ENCODE results near the gene MAD2L1BP. TPM values are rescaled to one million over a fixed set of nuclear protein-coding genes. Genes with fewer than 3 reads are reported as not detected.

The MAD2L1BP gene, protein sequence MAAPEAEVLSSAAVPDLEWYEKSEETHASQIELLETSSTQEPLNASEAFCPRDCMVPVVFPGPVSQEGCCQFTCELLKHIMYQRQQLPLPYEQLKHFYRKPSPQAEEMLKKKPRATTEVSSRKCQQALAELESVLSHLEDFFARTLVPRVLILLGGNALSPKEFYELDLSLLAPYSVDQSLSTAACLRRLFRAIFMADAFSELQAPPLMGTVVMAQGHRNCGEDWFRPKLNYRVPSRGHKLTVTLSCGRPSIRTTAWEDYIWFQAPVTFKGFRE
- total RNA-seq = 10 to 100 TPM; 84.3 to 98.2 TPM

DNA sequence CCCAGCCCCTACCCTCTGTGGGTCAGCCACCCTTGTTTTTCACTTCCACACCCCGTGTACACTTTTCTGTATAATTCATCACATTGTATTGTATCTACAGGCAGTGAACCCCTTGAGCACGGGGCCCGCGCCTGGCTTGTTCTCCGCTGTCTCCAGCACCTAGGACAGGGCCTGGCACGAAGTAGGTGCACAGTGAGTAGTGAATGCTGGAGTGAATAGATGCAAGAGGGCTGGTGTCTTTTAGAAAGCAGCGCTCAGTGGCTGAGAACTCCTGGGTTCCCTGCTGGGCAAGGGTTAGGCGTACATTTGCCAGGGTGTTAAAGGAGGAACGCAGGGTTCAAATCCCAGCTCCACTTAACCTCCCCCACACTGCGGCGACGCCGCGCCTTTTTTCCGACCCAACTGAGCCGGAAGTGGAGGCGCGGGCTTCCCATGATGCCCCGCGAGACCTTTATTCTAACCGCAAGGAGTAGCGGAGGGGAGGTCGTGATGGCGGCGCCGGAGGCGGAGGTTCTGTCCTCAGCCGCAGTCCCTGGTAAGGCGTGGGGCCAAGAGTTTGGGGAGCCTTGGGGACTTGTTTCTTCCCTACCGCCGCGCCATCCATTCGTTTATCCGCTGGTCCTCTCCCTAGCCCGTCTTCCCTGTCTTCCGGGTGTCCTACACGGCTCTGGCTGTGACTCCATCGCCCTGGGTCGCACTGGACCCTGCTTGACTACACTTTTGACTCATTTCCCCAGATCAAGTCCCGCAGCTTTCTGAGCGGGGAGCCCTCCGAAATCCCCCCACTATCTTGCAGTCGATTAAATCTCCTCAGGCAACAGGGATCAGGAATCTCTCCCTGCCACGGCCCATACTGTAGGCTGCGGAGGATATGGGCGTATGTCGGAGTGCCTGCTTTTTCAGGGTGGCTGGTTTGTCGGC is at the start of gene MAD2L1BP:
MAD2L1BP (plus strand) TSS at position 454 of the 921 bp plus-strand sequence; CDS start at position 490, 36 bp downstream.

DNA sequence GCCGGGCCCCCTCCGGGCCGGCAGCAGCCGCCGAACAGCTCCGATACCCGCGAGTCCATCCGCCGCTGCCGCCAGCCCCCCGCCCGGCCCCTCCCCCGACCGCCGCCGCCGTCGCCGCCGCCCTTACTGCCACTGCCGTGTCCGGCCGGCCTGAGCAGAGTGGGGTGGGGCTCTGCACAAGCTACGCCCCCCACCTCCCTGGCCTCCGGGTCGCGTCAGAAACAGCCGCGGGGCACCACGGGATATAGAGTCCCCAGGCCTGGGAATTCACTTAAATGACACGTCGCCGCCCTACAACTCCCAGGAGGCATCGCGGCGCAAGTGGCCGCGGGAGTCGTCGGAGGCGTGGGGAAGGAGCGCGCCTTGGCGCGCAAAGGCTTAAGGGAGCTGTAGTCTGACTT is 6.5 kb upstream of the MAD2L1BP start, which contains the start of gene GTPBP2:
GTPBP2 (minus strand) TSS at position 161 of the 401 bp plus-strand sequence; CDS start at position 59, 102 bp downstream.

DNA sequence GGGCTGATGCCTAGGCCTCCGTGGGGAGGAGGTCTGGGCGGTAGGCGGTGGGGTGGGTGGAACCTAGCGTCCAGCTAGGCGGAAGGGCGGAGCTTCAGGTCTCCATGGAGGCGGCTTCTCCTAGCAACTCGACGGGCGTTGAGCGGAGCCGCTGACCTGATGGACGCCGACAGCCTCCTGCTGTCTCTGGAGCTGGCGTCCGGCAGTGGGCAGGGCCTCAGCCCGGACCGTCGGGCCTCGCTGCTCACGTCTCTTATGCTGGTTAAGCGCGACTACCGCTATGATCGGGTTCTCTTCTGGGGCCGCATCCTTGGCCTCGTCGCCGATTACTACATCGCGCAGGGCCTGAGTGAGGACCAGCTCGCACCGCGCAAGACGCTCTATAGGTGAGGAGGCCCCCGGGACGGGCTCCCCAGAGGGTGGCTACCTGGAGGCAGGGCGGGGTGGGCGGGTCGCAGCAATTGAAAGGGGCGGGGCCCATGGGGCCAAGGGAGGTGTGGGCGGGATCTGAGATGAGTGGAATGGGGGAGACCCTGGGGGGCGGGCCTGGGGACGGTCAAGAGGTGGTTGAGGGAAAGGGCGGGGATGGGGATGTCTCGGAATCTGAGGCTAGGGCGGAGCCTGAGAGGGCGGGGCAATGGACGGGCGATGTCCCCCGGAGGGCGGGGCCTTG is 9.4 kb downstream of the MAD2L1BP start, which contains the start of gene RSPH9:
RSPH9 (plus strand) TSS at position 97 of the 673 bp plus-strand sequence; CDS start at position 160, 63 bp downstream.

DNA sequence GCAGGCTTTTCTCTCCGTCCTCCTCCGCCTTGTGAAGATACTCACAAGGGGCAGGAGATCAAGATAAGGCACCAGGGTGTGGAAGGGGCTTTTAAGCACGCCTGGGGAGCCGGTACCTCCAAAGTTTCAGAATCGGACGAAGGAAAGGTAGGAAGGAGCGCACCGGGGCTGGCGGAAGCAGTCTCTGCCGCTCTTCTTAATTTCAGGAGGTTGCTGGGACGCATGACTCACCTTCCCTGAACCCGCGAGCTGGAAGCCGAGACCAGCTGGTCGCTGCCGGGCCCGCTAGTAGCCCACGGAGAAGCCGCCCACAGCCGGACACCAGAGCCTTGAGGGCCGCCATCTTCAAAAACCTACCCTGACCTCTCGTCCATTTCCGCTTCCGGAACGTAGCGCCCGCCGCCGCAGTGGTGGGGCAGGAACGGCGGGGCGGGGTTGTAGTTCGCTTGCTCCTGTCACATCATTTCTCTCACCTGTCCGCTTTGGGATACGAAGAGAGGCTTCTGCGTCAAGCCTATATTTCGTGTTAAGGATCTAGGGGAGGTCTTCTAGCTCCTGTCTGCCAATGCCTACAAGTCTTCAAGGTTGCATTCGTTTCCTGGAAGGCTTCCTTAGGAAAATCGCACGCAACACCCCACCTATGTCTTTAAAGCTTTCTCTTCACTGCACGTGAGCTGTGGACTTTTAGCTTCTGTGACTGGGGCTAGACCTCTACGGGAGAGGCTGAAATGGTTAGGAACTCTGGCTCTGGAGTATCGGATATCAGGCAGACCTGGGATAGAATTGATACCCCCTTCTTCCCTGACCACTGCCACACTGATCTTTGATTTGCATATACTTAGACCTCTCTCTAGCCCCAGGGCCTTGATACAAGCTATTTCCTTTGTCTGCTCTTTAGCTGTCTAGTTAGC is 52.1 kb downstream of the MAD2L1BP start, which contains the start of gene MRPS18A:
MRPS18A (minus strand) TSS at position 355 of the 911 bp plus-strand sequence; CDS start at position 343, 12 bp downstream.

Other genes starting within 250 kb of the MAD2L1BP start
- gene ABCC10, start 208.3 kb upstream of the MAD2L1BP start, total RNA-seq = 10 to 100 TPM; 25.8 to 32.6 TPM
- gene DLK2, start 180.3 kb upstream of the MAD2L1BP start, total RNA-seq = not detected
- gene TJAP1, start 158.3 kb upstream of the MAD2L1BP start, total RNA-seq = 10 to 100 TPM; 10.7 to 13.3 TPM
- under 1 TPM; under 0.01 to 0.34 TPM for gene LRRC73, start 125.5 kb upstream of the MAD2L1BP start, total RNA-seq
- gene YIPF3, start 118.9 kb upstream of the MAD2L1BP start, total RNA-seq = 10 to 100 TPM; 59.6 to 61.3 TPM
- gene POLR1C, start 118.8 kb upstream of the MAD2L1BP start, total RNA-seq = 10 to 100 TPM; 24.4 to 56.9 TPM
- 100 to 1,000 TPM in 1 of 2 donors, 10 to 100 TPM in 1; 29.6 to 137 TPM for gene XPO5, start 59.8 kb upstream of the MAD2L1BP start, total RNA-seq
- gene POLH, start 59.7 kb upstream of the MAD2L1BP start, total RNA-seq = 10 to 100 TPM; 14.5 to 18.0 TPM
- 10 to 100 TPM; 65.7 to 67.9 TPM for gene GTPBP2, start 6.6 kb upstream of the MAD2L1BP start, total RNA-seq
- under 1 TPM; 0.33 to 0.69 TPM for gene RSPH9, start 9.2 kb downstream of the MAD2L1BP start, total RNA-seq
- 10 to 100 TPM; 46.8 to 69.9 TPM for gene MRPS18A, start 52.0 kb downstream of the MAD2L1BP start, total RNA-seq
- gene VEGFA, start 134.4 kb downstream of the MAD2L1BP start, total RNA-seq = 10 to 100 TPM in 1 of 2 donors, 1 to 10 TPM in 1; 9.6 to 17.0 TPM

Measured in melanocyte of skin (primary cell).